HepG2 (cell line): Measurements from ENCODE around the gene USE1. TPM values are rescaled to one million over a fixed set of nuclear protein-coding genes. Genes with fewer than 3 reads are reported as not detected.

ENCODE experiments used
- ATM ChIP-seq: fragments of 450-650 bp; IDR thresholded peaks from 2 replicates; pipeline ENCODE4 v1.7.1; 2017; ENCODE audit warnings: mild to moderate bottlenecking, borderline replicate concordance
- KDM6A ChIP-seq: IDR thresholded peaks from 2 replicates; pipeline ENCODE4 v1.6.1; 2016; ENCODE audit warnings: low read depth
- KLF13 ChIP-seq: sonication (generic); formaldehyde crosslinking; IDR thresholded peaks from 2 replicates; pipeline ENCODE4 v1.4.0; 2020; ENCODE audit warnings: mild to moderate bottlenecking, missing genetic modification reagents
- NBN ChIP-seq: fragments of 450-650 bp; conservative IDR thresholded peaks from 2 replicates; pipeline ENCODE4 v1.6.1; 2017
- REL ChIP-seq: sonication (generic); formaldehyde crosslinking; conservative IDR thresholded peaks from 2 replicates; pipeline ENCODE4 v1.8.0; 2022; ENCODE audit warnings: mild to moderate bottlenecking, missing genetic modification reagents, moderate library complexity
- SCMH1 ChIP-seq: sonication (generic); formaldehyde crosslinking; IDR thresholded peaks from 2 replicates; pipeline ENCODE4 v1.9.0; 2021; ENCODE audit warnings: missing genetic modification reagents, mild to moderate bottlenecking, borderline replicate concordance
- SNAPC2 ChIP-seq: sonication (generic); formaldehyde crosslinking; IDR thresholded peaks from 2 replicates; pipeline ENCODE4 v1.8.1; 2022; ENCODE audit warnings: mild to moderate bottlenecking, missing genetic modification reagents
- SSRP1 ChIP-seq: IDR thresholded peaks from 2 replicates; pipeline ENCODE4 v1.6.1; 2016; ENCODE audit warnings: control low read depth
- TAF15 ChIP-seq: fragments of 200-400 bp; formaldehyde crosslinking; IDR thresholded peaks from one replicate; pipeline ENCODE4 v1.6.1; 2018; ENCODE audit warnings: mild to moderate bottlenecking, low read depth, low read length; ENCODE audit not compliant: poor library complexity, severe bottlenecking
- TCF7 ChIP-seq: sonication (generic); IDR thresholded peaks from 2 replicates; pipeline ENCODE4 v1.6.1; 2016; ENCODE audit warnings: antibody characterized with exemption, low read depth
- YY1 ChIP-seq: IDR thresholded peaks from 2 replicates; pipeline ENCODE4 v1.6.1; 2011; ENCODE audit warnings: low read length, low read depth, moderate library complexity, mild to moderate bottlenecking; ENCODE audit not compliant: insufficient read depth, insufficient replicate concordance
- ZEB1 ChIP-seq: IDR thresholded peaks from 2 replicates; pipeline ENCODE4 v1.6.1; 2012; ENCODE audit warnings: mild to moderate bottlenecking, low read depth, inconsistent platforms; ENCODE audit not compliant: insufficient replicate concordance
- ZKSCAN8 ChIP-seq: IDR thresholded peaks from 2 replicates; pipeline ENCODE4 v1.6.1; 2016; ENCODE audit warnings: borderline replicate concordance, missing genetic modification reagents, missing compliant biosample characterization
- ZNF205 ChIP-seq: IDR thresholded peaks from 2 replicates; pipeline ENCODE4 v1.6.1; 2018; ENCODE audit warnings: missing biosample characterization, missing genetic modification reagents
- ZNF674 ChIP-seq: sonication (generic); formaldehyde crosslinking; IDR thresholded peaks from 2 replicates; pipeline ENCODE4 v1.5.0; 2020; ENCODE audit warnings: low read depth, mild to moderate bottlenecking, missing genetic modification reagents
- ZNF747 ChIP-seq: sonication (generic); formaldehyde crosslinking; IDR thresholded peaks from 2 replicates; pipeline ENCODE4 v1.8.1; 2023; ENCODE audit warnings: missing genetic modification reagents, mild to moderate bottlenecking, borderline replicate concordance
- polyA plus RNA-seq, 8 experiments: library from polyadenylated mRNA; depleted of rRNA in 3 of 8; stranded (reverse) in 7 of 8; unstranded in 1 of 8; fragments of >200 nt; fragmentation: Illumina TruSeq in 4 of 8; extraction: Trizol in 4 of 8; gene quantifications; 2 replicates each; pipeline versions ENCODE4 v1.2.1 to v1.2.3, GENCODE V29; 2011 to 2016; ENCODE audit warnings: low read depth in 4 of 8, missing spikeins in 1 of 8, mixed read lengths in 1 of 8; ENCODE audit not compliant: insufficient read depth in 1 of 8
- total RNA-seq, 5 experiments: library from RNA; depleted of rRNA; stranded (reverse); fragments of >200 nt; fragmentation: Illumina TruSeq; extraction: Trizol; gene quantifications; 2 replicates each; pipeline ENCODE4 v1.2.3, GENCODE V29; 2016; ENCODE audit warnings: low read depth in 1 of 5
- TF ChIP-seq, protein P1 (sequence below): sonication (generic); formaldehyde crosslinking; IDR thresholded peaks from 2 replicates; pipeline ENCODE4 v1.5.1; 2020; ENCODE audit warnings: missing genetic modification reagents, mild to moderate bottlenecking, borderline replicate concordance
- TF ChIP-seq, protein P2 (sequence below): sonication (generic); formaldehyde crosslinking; IDR thresholded peaks from 2 replicates; pipeline ENCODE4 v1.5.0; 2020; ENCODE audit warnings: missing genetic modification reagents, mild to moderate bottlenecking, borderline replicate concordance
- TF ChIP-seq, protein P3 (sequence below): sonication (generic); formaldehyde crosslinking; IDR thresholded peaks from 2 replicates; pipeline ENCODE4 v1.5.0; 2020; ENCODE audit warnings: missing genetic modification reagents
- TF ChIP-seq, protein P4 (sequence below): IDR thresholded peaks from 2 replicates; pipeline ENCODE4 v1.6.1; 2016; ENCODE audit warnings: missing compliant biosample characterization, missing genetic modification reagents, borderline replicate concordance
- TF ChIP-seq, protein P5 (sequence below): sonication (generic); formaldehyde crosslinking; IDR thresholded peaks from 2 replicates; pipeline ENCODE4 v1.5.0; 2020; ENCODE audit warnings: mild to moderate bottlenecking, missing genetic modification reagents, moderate library complexity

The USE1 gene
- total and polyA plus RNA-seq, 2 of the 13 experiments (the other 11 are each of a cell fraction or from before 2014, with no cell fraction given), result 9.9 to 17.6 TPM

DNA sequence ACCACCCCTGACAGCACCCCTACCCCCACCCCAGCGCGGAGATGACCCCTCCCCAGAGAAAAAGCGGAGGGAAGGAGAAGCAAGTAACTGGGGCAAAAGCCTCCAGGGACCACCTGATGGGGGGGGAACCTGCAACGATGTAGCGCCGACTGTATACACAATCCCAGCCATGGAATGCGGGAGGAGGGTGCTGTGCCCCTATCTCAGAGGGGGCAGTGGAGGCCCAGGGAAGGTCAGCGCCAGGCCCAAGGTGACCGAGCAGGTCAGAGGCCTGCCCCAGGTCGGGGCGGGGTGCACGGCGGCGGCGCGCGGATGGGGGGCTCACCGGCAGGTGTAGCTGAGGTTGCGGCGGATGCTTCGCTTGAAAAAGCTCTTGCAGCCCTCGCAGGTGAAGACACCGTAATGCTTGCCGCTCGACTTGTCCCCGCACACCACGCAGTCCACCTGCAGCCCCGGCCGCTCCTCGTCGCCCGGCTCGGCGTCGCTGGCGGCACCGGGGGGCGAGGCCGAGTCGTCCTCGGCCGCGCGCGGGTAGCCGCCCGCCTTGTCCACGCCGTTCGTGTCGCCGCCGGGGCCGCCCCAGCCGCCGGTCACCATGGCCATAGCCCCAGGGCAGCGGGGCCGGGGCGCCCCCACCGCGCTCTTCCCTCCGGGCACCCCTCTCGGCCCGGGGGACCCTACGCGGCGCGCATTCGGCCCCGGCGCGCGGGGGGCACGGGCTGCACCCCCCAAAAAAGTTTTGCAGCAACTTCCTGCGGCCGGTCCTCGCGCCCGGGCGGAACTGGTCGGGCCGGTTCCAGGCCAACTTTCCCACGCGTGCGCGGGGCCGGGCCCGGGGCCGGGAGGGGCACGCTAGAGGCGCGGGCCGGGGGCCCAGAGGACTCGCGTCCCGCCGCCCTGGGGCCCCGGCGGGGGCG, 29.7 kb downstream of the USE1 start (continued):
- TF ChIP-seq, protein P1, sequence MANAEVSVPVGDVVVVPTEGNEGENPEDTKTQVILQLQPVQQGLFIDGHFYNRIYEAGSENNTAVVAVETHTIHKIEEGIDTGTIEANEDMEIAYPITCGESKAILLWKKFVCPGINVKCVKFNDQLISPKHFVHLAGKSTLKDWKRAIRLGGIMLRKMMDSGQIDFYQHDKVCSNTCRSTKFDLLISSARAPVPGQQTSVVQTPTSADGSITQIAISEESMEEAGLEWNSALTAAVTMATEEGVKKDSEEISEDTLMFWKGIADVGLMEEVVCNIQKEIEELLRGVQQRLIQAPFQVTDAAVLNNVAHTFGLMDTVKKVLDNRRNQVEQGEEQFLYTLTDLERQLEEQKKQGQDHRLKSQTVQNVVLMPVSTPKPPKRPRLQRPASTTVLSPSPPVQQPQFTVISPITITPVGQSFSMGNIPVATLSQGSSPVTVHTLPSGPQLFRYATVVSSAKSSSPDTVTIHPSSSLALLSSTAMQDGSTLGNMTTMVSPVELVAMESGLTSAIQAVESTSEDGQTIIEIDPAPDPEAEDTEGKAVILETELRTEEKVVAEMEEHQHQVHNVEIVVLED, result no peak
- TF ChIP-seq, protein P2, sequence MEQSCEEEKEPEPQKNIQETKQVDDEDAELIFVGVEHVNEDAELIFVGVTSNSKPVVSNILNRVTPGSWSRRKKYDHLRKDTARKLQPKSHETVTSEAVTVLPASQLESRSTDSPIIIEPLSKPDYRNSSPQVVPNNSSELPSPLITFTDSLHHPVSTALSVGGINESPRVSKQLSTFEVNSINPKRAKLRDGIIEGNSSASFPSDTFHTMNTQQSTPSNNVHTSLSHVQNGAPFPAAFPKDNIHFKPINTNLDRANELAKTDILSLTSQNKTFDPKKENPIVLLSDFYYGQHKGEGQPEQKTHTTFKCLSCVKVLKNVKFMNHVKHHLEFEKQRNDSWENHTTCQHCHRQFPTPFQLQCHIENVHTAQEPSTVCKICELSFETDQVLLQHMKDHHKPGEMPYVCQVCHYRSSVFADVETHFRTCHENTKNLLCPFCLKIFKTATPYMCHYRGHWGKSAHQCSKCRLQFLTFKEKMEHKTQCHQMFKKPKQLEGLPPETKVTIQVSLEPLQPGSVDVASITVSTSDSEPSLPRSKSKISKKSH, result no peak
- TF ChIP-seq ZKSCAN8 (CRISPR knock-in tag) (peak; percentile 100), SSRP1 (CRISPR knock-in tag) (no peak), REL (CRISPR knock-in tag) (0 out of 2 replicates have a peak, but pooled peaks have one; percentile 49), ZNF674 (CRISPR knock-in tag) (no peak), NBN (no peak), ZNF205 (0 out of 2 replicates have a peak, but pooled peaks have one; percentile 7), ZEB1 (peak; percentile 41), ZNF747 (CRISPR knock-in tag) (no peak), ATM (no peak), TAF15 (no peak), YY1 (no peak), SNAPC2 (CRISPR knock-in tag) (no peak), TCF7 (no peak), SCMH1 (CRISPR knock-in tag) (no peak), KLF13 (CRISPR knock-in tag) (no peak), KDM6A (CRISPR knock-in tag) (no peak)
- TF ChIP-seq, protein P3, sequence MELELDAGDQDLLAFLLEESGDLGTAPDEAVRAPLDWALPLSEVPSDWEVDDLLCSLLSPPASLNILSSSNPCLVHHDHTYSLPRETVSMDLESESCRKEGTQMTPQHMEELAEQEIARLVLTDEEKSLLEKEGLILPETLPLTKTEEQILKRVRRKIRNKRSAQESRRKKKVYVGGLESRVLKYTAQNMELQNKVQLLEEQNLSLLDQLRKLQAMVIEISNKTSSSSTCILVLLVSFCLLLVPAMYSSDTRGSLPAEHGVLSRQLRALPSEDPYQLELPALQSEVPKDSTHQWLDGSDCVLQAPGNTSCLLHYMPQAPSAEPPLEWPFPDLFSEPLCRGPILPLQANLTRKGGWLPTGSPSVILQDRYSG (CRISPR knock-in tag), result no peak
- TF ChIP-seq, protein P4, sequence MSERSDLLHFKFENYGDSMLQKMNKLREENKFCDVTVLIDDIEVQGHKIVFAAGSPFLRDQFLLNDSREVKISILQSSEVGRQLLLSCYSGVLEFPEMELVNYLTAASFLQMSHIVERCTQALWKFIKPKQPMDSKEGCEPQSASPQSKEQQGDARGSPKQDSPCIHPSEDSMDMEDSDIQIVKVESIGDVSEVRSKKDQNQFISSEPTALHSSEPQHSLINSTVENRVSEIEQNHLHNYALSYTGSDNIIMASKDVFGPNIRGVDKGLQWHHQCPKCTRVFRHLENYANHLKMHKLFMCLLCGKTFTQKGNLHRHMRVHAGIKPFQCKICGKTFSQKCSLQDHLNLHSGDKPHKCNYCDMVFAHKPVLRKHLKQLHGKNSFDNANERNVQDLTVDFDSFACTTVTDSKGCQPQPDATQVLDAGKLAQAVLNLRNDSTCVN (CRISPR knock-in tag), result no peak
- TF ChIP-seq, protein P5, sequence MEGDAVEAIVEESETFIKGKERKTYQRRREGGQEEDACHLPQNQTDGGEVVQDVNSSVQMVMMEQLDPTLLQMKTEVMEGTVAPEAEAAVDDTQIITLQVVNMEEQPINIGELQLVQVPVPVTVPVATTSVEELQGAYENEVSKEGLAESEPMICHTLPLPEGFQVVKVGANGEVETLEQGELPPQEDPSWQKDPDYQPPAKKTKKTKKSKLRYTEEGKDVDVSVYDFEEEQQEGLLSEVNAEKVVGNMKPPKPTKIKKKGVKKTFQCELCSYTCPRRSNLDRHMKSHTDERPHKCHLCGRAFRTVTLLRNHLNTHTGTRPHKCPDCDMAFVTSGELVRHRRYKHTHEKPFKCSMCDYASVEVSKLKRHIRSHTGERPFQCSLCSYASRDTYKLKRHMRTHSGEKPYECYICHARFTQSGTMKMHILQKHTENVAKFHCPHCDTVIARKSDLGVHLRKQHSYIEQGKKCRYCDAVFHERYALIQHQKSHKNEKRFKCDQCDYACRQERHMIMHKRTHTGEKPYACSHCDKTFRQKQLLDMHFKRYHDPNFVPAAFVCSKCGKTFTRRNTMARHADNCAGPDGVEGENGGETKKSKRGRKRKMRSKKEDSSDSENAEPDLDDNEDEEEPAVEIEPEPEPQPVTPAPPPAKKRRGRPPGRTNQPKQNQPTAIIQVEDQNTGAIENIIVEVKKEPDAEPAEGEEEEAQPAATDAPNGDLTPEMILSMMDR, result no peak
